NCI-H2107 (cell line): ENCODE results near the gene PHLDB1.

ENCODE experiments used
- DNase-seq: peaks from one replicate; lab custom pipeline; 2025; lab: John Stamatoyannopoulos, UW

The PHLDB1 gene

DNA sequence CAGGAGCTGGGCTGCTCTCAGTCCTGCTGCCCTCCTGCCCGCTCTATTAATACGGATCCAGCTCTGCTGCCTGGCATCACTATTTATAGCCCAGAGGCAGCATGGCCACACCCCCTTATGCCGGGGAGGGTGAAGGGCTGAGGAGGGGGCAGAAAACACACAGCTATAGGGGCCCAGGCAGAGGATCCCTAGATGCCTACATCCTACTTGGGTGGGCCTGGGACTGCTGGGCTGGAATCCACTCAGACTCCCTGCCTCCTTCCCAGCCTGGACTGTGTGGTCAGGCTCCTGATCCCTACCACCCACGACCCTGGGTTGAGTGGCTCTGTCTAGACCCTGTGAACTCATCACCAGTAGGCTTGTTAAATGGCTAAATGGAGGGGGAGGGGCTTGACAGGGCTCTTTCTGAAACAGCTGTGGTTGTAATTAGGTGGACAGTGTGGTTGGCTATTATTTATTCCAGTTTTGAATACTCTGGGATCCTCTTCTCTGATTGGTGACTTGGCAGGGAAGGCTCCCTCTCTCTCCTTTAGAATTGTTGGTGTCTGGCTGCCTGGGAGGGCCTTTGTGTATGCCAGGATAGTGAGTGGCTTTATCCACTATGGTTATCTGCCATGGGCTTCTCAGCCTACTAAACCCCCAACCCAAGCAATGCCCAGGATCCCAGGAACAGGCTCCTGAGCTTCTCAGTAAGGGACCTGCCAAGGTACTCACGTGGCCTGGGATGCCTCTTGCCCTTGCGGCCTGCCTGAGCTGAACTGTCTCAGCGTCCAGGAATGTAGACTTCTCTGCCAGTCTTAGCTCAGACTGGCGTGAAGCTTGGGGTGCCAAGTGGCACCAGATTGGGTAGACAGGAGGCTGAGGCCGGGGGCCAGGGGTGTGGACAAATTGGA is 15.2 kb downstream of the PHLDB1 start:
- DNase-seq, result peak; percentile 45

DNA sequence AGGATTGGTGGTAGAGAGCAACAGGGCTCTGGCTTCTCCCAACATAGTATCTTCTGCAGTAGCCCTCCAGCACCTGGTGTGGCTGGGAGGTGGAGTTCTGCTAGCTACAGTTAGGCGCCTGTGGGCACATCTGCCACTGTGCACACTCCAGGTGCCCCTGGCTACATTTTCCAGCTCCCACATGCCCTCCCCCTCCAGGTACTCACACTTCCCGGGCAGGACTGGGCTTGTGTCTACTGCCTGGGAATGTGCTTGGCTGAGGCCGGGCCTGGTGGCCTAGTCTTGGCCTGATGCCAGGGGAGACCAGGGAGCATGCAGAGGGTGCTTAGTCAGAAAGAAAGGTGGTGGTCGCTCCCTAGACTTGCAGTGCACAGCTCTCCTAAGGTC is 15.8 kb downstream of the PHLDB1 start:
- DNase-seq, result peak; percentile 73

DNA sequence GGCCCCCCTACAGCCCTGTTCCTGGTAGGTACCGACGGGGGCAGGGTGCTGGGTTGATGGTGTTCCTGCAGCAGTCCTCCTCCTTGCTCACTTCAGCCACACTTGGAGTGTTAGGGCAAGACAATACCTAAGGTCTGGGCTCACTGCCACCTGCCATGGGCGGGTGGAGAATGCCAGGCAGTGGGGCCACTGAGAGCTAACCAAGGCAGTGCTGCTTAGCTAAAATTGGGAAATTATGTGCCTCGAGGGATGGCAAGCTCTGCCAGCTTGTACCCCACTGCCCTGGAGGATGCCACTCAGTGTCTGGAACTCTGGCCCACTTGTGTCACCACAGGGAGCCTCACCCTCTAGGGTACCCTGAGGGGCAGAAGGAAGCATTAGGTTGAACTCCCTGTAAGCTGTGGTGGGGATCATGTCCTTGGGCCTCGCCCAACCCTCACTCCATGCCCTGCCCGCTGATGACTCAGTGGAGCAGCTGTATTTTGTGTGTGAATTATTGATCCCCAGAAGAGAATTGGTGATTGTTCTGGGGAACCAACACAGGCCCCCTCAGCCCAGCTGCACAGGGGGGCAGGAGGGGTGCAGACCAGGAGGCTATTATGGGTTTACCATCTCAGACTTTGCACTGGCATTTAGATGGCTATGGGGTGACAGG is 17.7 kb downstream of the PHLDB1 start:
- no peak for DNase-seq

DNA sequence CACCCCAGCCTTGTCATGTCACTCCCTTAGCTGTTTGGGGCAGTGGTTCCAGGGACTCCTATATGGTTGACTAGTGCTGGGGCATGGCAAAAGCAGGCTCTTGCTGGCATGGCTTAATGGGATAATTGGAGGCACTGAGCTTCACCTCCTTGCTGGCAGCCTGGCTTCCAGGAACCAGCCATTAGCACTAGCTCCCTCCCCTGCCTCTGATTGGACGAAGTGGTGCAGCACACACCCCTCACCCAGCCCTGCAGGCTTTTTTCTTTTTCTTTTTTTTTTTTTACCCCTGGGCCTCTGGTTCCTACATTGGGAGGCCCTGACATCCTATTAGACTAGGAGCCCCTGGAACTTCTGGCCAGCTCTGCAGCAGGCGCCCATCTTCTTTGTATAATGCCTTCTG is 18.6 kb downstream of the PHLDB1 start:
- DNase-seq, result no peak

DNA sequence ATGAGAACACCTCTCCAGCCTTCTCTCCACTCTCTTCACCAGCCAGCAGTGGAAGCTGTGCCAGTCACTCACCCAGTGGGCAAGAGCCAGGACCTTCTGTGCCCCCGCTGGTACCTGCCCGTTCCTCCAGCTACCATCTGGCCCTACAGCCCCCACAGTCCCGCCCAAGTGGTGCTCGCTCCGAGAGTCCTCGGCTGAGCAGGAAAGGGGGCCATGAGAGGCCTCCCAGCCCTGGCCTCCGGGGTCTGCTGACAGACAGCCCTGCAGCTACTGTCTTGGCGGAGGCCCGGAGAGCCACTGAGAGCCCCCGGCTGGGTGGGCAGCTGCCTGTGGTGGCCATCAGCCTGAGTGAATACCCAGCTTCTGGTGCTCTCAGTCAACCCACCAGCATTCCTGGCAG is 20.2 kb downstream of the PHLDB1 start:
- DNase-seq, result no peak

DNA sequence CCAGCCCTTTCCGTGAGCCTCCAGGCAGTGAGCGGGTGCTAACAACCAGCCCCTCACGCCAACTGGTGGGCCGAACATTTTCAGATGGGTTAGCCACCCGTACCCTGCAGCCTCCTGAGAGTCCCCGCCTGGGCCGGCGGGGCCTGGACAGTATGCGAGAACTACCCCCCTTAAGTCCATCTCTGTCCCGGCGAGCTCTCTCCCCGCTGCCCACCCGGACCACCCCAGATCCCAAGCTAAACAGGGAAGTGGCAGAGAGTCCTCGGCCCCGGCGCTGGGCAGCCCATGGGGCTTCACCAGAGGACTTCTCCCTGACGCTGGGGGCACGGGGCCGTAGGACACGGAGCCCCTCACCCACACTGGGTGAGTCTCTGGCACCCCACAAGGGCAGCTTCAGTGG is 20.6 kb downstream of the PHLDB1 start:
- DNase-seq, result no peak

DNA sequence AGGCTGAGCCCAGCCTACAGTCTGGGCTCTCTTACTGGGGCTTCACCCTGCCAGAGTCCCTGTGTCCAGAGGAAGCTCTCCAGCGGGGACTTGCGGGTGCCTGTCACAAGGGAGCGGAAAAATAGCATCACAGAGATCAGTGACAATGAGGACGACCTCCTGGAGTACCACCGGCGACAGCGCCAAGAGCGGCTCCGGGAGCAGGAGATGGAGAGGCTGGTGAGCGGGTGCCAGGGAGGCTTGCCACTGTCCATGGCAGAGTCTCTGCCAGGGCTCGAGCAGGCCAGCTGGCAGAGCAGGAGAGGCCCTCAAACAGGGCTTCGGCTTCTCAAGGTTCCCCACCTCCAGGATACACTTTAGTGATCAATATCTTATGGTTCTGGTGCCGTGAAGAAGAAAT is 21.0 kb downstream of the PHLDB1 start:
- DNase-seq, result no peak

DNA sequence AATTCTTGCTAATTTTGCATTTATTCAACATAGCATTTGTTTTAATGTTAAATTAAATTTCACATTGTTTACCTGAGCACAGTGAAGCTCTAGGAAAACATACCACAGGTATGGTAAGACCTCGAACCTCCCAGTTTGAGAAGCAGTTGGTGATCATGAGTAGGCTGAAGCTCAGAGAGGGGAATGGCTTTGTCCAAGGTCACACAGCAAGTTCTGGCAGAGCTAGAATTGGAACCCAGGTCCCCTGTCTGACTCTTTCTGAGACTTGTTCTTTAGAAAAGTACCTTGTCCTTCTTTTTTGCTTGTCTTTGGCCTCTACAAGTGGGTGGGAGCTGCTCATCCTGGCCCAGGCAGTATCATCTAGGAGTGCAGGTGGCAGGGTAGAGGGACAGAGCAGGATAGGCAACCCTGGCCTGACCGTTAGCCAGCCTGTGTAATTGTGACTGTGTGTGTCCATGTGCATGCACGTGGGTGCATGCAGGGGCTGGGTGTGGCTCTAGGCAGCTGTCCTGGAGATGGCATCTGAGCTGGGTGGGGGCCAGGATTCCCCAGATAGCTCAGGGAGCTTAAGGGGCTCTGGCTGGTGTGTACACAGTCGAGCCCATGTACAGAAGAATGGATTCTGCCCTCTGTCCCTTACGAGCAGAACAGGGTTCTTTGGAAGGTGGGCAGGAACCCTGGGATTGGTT is 21.6 kb downstream of the PHLDB1 start:
- no peak for DNase-seq

DNA sequence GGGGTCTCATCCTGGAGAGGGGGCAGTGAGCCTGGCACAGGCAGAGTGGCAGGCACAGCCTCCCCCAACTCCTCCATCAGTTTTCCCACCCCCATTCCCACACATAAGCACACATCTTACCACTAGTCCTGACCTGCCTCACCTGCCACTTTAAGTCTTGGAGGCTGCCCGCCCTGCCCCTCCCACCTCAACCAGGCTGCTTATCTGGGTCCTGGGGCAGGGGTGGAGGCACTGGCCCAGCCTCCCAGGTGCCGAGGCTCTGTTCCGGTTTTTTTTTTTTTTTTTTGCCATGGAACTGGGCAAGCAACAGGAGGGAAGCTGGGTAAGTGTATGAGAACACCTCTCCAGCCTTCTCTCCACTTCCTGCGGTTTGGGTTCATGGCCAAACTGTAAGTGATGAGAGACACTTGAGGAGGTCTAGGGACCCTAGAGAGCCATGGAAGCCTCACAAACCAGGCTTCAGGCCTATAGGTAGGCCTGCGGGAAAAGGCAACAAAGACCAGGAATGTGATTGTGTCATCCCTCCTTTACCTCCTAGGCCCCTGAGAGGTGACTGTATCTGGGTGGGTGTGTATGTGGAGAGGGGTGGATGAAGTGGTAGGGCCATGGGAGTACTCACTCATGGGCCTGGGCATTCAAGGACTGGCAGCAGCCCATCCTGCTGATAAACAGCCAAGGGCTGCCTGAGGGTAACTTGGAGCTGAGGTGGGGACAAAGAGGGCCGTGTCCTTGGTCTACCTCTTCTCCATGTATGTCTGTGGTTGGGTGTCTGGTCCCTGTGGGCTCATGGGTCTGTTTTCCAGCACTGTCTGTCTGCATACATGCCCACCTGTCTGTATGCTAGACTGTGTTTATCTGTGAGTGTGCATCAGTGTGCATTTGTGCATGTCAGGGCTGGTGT is 22.6 kb downstream of the PHLDB1 start:
- no peak for DNase-seq

DNA sequence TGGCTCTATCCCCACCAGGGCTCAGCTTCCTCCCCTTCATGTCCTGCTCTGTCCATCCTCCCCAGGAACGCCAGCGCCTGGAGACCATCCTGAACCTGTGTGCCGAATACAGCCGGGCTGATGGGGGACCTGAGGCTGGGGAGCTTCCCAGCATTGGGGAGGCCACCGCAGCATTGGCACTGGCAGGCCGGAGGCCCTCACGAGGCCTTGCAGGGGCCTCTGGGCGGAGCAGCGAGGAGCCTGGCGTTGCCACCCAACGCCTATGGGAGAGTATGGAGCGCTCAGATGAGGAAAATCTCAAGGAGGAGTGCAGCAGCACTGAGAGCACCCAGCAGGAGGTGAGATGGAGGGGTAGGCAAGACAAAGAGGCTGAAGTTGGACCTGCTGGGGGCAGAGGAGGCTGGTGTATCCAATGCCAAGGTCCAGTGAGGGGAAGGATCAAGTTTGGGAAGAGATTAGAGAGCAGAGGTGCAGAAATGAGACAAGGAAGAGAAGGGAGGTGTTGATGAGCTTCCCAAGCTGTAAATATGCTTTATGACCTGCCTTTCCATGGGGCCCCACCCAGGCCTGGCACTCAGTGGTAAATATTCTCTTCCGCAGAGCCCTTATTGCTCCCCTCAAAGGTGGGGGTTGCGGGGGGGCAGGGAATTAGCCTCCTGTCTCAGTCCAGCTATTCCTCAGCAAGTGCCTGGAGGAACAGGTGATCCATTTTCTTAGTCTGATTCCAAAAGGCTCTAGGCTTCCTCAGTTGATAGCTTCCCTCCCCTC is 23.9 kb downstream of the PHLDB1 start:
- DNase-seq, result no peak

DNA sequence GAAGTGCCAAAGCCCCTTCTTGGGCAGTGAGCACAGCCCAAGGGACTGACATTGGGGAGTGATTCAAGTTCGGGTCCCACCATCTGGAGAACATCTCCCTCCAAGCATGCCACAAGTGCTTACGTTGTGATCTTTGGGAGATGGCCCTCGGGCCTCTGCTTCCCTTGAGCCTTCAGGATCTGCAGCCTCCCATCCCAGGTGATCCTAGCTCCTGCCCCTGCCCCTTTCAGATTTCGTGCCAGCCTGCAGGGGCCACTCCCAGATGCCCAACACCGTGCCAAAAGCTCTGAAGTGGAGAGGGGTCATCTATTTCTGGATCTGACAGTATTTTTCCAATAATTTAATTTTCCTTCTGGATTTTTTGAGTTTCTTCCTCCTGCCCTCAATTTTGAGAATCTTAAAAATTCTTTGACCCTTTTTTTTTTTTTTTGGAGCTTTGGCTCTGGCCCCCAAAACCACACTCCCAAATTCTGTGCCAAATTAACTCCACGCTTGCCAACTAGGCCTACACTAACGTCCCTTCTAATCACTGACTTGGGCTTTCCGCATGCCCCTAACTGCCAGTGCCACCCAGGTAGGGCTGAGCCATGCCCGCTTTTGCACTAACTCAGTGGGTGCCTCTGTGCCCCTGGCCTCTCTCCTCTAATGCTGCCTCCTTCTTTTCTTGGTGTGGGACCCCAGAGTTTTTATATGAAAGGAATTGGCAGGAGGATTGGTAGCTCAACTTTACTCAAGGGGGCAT is 25.3 kb downstream of the PHLDB1 start:
- no peak for DNase-seq

DNA sequence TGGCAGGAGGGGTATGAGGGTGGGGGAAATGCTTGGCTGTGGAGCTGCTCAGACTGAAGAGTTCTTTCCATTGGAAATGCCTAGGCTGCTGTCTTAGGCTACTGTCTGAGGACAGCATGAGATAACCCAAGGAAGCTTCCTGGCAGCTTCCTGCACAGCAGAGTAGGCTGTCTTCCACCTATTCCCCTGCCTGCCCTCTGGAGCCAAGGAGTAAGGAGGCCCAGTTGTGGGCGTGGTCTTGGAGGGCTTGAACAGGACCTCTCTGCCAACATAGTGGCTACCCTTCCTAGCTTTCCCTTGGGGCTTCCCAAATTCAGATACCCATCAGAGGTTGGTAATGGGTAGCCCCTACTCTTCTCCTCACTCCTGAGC is 25.9 kb downstream of the PHLDB1 start:
- no peak for DNase-seq

DNA sequence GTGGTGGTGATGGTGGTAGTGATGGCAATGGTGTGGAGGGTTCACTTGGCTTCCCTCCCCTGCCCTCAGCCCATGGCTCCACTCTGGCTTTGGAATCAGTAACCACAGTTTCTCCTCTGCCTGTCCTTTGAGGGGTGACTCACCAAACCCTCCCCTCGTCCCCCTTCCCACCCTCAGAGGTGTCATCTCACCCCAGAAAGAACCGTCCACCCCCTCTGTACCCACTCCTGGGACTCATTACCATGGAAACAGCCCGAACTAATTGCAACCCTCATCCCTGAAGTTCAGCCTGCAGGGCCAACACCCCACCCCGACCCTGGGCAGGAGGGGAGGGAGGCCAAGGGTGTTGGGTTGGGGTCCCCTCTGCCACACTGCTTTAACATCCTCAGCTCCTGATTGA is 26.6 kb downstream of the PHLDB1 start:
- no peak for DNase-seq

DNA sequence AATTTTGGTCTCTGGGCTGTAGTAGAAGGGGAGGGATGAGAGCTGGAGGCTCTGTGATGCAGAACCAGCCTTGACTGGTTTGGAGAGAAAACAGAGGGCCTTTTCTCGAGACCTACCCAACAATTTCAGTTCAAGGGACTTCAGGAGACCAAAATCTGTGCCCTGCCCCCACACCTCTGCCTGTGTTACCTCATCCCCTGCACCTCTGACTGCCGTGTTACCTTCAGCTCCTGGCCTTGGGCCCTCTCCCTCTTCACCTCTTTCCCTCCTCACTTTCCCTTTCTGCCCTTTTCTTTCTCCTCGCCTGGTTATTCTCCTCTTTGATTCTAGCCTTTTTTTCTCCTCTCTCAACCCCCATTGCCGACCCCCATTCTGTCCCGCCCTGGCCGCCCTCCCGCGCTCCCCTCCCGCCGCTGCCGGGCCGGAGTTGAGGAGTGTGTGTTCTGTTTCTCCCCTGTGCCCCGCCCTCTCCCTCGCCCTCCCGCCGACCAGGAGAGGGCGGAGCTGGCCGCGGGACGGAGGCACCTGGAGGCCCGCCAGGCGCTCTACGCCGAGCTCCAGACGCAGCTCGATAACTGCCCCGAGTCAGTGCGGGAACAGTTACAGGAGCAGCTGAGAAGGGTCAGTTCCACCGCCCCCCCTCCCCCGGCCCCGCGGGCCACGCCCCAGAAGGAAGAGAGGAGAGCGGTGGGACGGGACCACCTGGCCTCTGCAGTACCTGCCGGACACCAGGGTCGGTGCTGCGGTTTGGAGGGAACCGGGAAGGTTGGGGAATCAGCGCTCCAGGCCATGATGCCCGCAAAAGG is 27.2 kb downstream of the PHLDB1 start:
- DNase-seq, result peak; percentile 51

DNA sequence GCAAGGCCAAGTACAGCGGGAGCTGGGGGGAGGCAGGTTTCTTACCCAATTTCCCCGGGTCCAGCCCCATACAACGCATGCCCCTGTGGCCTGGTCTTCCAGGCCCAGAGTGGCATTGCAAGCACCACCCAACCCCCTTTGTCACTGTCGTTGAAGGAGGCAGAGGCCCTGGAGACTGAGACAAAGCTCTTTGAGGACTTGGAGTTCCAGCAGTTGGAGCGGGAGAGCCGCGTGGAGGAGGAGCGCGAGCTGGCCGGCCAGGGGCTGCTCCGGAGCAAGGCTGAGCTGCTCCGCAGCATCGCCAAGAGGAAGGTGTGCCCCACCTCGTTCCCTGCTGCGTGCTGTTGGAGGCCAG is 27.8 kb downstream of the PHLDB1 start:
- no peak for DNase-seq

DNA sequence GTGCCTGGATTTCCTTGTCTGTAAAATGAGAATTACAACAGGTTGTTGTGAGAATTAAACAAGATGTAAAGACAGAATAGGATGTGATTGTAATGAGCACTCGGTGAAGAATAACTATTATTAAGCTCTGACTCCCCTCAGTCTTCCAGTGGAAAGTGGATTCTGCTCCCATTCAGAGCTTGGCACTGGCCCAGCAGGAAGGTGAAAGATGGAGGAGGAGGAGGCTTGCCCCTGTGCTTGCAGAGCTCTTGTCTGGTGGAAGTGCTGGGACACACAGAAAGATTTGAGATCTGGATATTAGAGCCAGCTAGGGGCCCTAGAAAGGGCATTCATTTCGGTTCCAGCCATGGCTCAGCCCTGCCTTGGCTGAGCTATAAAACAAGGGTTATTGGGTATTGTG is 28.2 kb downstream of the PHLDB1 start:
- no peak for DNase-seq

DNA sequence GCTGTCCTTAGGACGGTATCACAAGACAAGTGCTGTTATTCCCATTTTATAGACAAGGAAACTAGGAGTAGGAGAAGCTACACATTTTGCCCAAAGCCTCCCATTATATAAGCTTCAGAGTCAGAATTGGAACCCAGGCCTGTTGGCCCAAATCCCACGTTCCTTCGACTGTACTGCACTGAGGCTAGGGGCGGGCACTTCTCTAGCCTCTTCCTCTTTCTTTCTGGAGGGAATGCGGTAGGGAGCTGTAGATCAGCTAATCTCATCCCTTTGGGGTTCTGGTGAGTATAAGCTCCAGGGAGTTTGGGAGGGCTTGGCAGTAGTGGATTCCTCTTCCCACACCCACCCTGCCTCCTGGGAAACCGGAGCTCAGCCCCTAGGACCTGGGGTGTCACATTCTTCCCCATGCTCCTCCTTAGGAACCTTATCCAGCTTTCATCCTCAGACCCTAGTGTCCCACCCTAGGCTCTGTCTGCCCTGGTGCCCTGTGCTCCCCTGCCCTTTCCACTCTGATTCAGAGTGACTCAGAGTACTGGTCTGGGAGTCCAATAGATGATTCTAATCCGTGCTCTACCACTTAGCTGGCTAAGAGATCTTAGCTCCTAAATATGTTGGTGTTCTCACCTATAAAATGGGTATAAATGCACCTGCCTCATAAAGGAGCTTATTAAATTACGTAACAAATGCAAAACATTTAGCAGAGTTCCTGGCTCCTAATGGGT is 29.3 kb downstream of the PHLDB1 start:
- DNase-seq, result no peak

DNA sequence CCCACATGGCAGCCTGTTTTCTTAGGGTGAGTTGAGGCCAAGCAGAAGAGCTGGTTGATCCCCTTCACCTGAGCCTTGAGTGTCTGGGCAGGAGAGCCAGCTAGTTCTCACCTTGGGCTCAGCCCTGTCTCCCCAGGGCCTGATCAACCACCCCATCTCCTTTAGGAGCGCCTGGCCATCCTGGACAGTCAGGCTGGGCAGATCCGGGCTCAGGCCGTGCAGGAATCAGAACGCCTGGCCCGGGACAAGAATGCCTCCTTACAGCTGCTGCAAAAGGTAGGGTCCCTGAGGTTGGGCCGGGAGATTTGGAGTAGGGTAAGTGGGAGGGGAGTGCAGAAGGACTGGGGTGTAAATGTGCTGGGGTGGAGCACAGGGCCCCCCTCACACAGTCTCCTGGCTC is 31.3 kb downstream of the PHLDB1 start:
- DNase-seq, result no peak

DNA sequence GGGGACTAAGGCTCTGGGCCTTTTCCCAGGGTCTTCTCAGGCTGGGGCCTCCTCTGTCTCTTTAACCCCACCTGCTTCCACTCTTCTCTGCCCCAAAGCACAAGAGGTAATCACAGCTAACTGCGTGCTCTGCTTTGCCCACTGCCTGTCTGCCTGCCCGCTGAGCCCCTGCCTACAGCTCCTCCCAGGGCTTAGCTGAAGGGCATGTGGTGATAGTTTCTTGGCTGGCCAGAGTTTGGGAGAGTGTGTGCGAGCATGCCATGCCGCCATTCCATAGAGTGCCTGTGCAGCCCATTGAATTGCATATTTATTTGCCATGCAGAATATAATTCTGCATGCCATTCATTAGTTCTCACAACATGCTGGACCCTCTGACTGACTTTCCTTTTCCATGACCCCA is 32.5 kb downstream of the PHLDB1 start:
- no peak for DNase-seq
